ENCODE data around the gene ACTR3.

The ACTR3 gene

DNA sequence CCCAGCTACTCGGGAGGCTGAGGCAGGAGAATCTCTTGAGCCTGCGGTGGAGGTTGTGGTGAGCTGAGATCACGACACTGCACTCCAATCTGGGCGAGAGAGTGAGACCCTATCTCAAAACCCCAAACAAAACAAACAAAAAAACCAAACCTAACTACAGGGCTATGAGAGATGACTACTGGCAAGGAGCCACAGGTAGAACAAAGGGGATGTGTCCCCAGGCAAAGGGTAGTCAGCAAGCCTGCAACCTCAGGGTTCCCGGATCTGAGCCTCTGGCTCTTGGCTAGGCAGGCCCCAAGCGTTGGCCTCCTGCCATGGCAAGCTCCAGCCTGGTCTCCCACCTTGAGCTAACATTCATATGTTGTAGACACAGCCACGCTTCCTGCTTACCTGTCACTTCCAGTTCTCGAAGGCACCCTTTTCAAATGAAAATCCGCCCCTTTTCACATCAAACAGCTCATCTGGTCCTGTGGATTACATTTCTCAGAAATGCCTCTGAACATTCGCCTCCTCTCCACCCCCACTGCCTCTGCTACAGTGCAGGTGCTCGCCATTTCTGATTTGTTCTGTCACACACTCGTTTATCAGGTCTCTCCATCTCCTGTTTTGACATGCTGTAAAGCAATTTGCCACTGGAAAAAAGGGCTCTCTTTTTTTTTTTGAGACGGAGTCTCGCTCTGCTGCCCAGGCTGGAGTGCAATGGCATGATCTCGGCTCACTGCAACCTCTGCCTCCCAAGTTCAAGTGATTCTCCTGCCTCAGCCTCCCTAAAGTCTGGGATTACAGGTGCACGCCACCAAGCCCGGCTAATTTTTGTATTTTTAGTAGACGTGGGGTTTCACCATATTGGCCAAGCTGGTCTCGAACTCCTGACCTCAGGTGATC lies 13.1 kb upstream of the ACTR3 start:
- FAIRE-seq: no peak
- DNase-seq (ENCODE audit: insufficient read length, low spot score): no peak
- TF ChIP-seq CTCF (IDR thresholded peaks at IDR 0.05; ENCODE audit: insufficient read depth, missing control alignments): no peak

GRCh38 chr2:113877711-113878598 lies 11.9 kb upstream of the ACTR3 start:
- TF ChIP-seq CTCF (IDR thresholded peaks at IDR 0.05; ENCODE audit: insufficient read depth, missing control alignments): no peak
- DNase-seq (ENCODE audit: insufficient read length, low spot score) (no peak), FAIRE-seq (no peak)

- DNase-seq (ENCODE audit: insufficient read length, low spot score): no peak
- no peak for FAIRE-seq
- TF ChIP-seq CTCF (IDR thresholded peaks at IDR 0.05; ENCODE audit: insufficient read depth, missing control alignments): no peak
Observed at GRCh38 chr2:113878743-113879142, 11.1 kb upstream of the ACTR3 start.

- no peak for FAIRE-seq
- TF ChIP-seq CTCF (IDR thresholded peaks at IDR 0.05; ENCODE audit: insufficient read depth, missing control alignments): no peak
- DNase-seq (ENCODE audit: insufficient read length, low spot score): no peak
Observed at GRCh38 chr2:113879457-113879856, 10.4 kb upstream of the ACTR3 start.

- no peak for TF ChIP-seq CTCF (IDR thresholded peaks at IDR 0.05; ENCODE audit: insufficient read depth, missing control alignments)
- DNase-seq (ENCODE audit: insufficient read length, low spot score): no peak
- FAIRE-seq: no peak
Observed at GRCh38 chr2:113886479-113887008, 3.3 kb upstream of the ACTR3 start.

- TF ChIP-seq CTCF (IDR thresholded peaks at IDR 0.05; ENCODE audit: insufficient read depth, missing control alignments): no peak
- DNase-seq (ENCODE audit: insufficient read length, low spot score) (no peak), FAIRE-seq (no peak)
Observed at GRCh38 chr2:113887009-113887792, 2.7 kb upstream of the ACTR3 start.
